HepG2 (cell line): Measurements from ENCODE around the gene DHRS9. TPM values are rescaled to one million over a fixed set of nuclear protein-coding genes. Genes with fewer than 3 reads are reported as not detected.
"Not testable (repeated sequence)": the region's sequence is repeated elsewhere in the genome, so short reads cannot be mapped to it uniquely, and the experiment has no call there.

ENCODE experiments used
- ATAC-seq: fragments of 200-7000 bp; cut with Tn5 transposase; 3 replicates; pipeline ENCODE4 v1.9.1; 2020; ENCODE audit warnings: mild to moderate bottlenecking, moderate library complexity
- BruUV-seq: library from RNA; stranded (reverse); fragments of 400-500 nt; replicated peaks from 2 replicates; lab custom pipeline; 2021; lab: Mats Ljungman, UMichigan
- CTCF ChIA-PET: fragments of 300-600 bp; formaldehyde crosslinking; extraction: SDS; loops from one replicate; lab custom pipeline; 2021; ENCODE audit warnings: low total read pairs, inconsistent platforms, low intra/inter-chr PET ratio; lab: Yijun Ruan, JAX
- POLR2A ChIA-PET: fragments of 350-600 bp; sonication (Branson Sonifier 250); formaldehyde crosslinking; loops from one replicate; lab custom pipeline; 2020; ENCODE audit warnings: antibody characterized with exemption, inconsistent platforms; lab: Yijun Ruan, JAX
- DNase-seq: peaks from one replicate; pipeline ENCODE4 v3.0.0-alpha.2; 2015; ENCODE audit warnings: low spot score
- FAIRE-seq: peaks from 3 replicates; lab custom pipeline; 2011; peaks lifted over from hg19 to GRCh38; lab: Jason Lieb, UNC
- H2AFZ ChIP-seq: one replicate; pipeline ENCODE4 v1.6.1; 2011; ENCODE audit warnings: low read length, inconsistent platforms
- H3K27ac ChIP-seq: fragments of 300-600 bp; 3 replicates; pipeline ENCODE4 v1.8.0; 2011; ENCODE audit warnings: mixed run types, mild to moderate bottlenecking, mixed read lengths, low read length, inconsistent platforms; ENCODE audit not compliant: insufficient read depth; ENCODE audit errors: extremely low read length
- H3K27me3 ChIP-seq, 2 experiments: fragments of 200-600 bp in 1 of 2; 2 replicates in 1 of 2; 3 replicates in 1 of 2; pipeline versions ENCODE4 v1.6.0 to v1.8.0; 2011; ENCODE audit warnings: low read length in 2 of 2, mild to moderate bottlenecking in 2 of 2, moderate library complexity in 2 of 2, inconsistent platforms in 1 of 2; ENCODE audit not compliant: insufficient read depth in 2 of 2, control insufficient read depth in 1 of 2
- H3K36me3 ChIP-seq, 2 experiments: fragments of 200-600 bp in 1 of 2; replicated peaks in 1 of 2; 2 replicates in 1 of 2; 3 replicates in 1 of 2; pipeline versions ENCODE4 v1.5.1 to v1.8.0; 2011; ENCODE audit warnings: low read length in 2 of 2, inconsistent platforms in 1 of 2; ENCODE audit not compliant: insufficient read depth in 2 of 2, control insufficient read depth in 1 of 2
- H3K4me1 ChIP-seq: 2 replicates; pipeline ENCODE4 v1.5.1; 2012; ENCODE audit warnings: low read length, inconsistent platforms; ENCODE audit not compliant: insufficient read depth
- H3K4me2 ChIP-seq: 2 replicates; pipeline ENCODE4 v1.6.0; 2011; ENCODE audit warnings: low read depth, low read length, inconsistent platforms
- H3K4me3 ChIP-seq, 3 experiments: fragments of 200-600 bp in 1 of 3; sonication (generic), shearing (Covaris generic) in 1 of 3; replicated peaks in 1 of 3; 2 replicates each; pipeline ENCODE4 v1.5.1; 2011 to 2016; ENCODE audit warnings: low read length in 3 of 3, inconsistent platforms in 2 of 3, low read depth in 2 of 3, mild to moderate bottlenecking in 2 of 3, control low read depth in 1 of 3, mixed read lengths in 1 of 3; ENCODE audit not compliant: insufficient read depth in 1 of 3
- H3K79me2 ChIP-seq: one replicate; pipeline ENCODE4 v1.6.1; 2011; ENCODE audit warnings: low read length, inconsistent platforms; ENCODE audit not compliant: insufficient read depth
- H3K9ac ChIP-seq: 2 replicates; pipeline ENCODE4 v1.6.0; 2011; ENCODE audit warnings: mild to moderate bottlenecking, low read depth, low read length, inconsistent platforms; ENCODE audit not compliant: insufficient read depth
- H3K9me3 ChIP-seq: 2 replicates; pipeline ENCODE4 v1.5.1; 2012; ENCODE audit warnings: mild to moderate bottlenecking, low read length
- H4K20me1 ChIP-seq: 2 replicates; pipeline ENCODE4 v1.6.0; 2011; ENCODE audit warnings: inconsistent platforms, mild to moderate bottlenecking, low read length, moderate library complexity; ENCODE audit not compliant: insufficient read depth
- WGBS: methylation state at CpG from one replicate; pipeline ENCODE4 v1.1.6; 2017; ENCODE audit warnings: low lambda C conversion rate; 5-methylcytosine and 5-hydroxymethylcytosine counted together
- in situ Hi-C: cut with HindIII; loops from 2 replicates; pipeline ENCODE4 v1.10.0; 2017; ENCODE audit warnings: low pct_unique_long_range_greater_than_20kb; ENCODE audit not compliant: extremely low pct_ligation_motif_present
- intact Hi-C: fragments of 100-400 bp; cut with micrococcal nuclease; formaldehyde crosslinking; loops from one replicate; pipeline ENCODE4 v1.10.0; 2022; ENCODE audit not compliant: unreplicated experiment
- polyA plus RNA-seq, 8 experiments: library from polyadenylated mRNA; depleted of rRNA in 3 of 8; stranded (reverse) in 7 of 8; unstranded in 1 of 8; fragments of >200 nt; fragmentation: Illumina TruSeq in 4 of 8; extraction: Trizol in 4 of 8; gene quantifications; 2 replicates each; pipeline versions ENCODE4 v1.2.1 to v1.2.3, GENCODE V29; 2011 to 2016; ENCODE audit warnings: low read depth in 4 of 8, missing spikeins in 1 of 8, mixed read lengths in 1 of 8; ENCODE audit not compliant: insufficient read depth in 1 of 8
- total RNA-seq, 5 experiments: library from RNA; depleted of rRNA; stranded (reverse); fragments of >200 nt; fragmentation: Illumina TruSeq; extraction: Trizol; gene quantifications; 2 replicates each; pipeline ENCODE4 v1.2.3, GENCODE V29; 2016; ENCODE audit warnings: low read depth in 1 of 5

Gene DHRS9
- total and polyA plus RNA-seq, 2 of the 13 experiments (the other 11 are each of a cell fraction or from before 2014, with no cell fraction given), result not detected

DNA sequence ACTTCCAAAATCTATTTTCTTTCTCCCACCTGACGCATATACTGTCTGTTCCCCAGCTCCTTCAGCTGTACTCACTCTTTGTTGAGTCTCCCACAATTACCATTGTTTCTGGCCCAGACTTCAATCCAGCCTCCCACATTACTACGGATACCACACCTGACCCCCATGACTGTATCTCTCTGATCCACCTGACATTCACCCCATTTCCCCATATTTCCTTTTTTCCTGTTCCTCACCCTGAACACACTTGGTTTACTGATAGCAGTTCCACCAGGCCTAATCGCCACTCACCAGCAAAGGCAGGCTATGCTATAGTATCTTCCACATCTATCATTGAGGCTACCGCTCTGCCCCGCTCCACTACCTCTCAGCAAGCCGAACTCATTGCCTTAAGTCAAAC, 64.9 kb downstream of the DHRS9 start:
- in situ Hi-C loops, H3K4me3 ChIP-seq, DNase-seq, BruUV-seq, H4K20me1 ChIP-seq, H2AFZ ChIP-seq, H3K79me2 ChIP-seq, CTCF ChIA-PET, POLR2A ChIA-PET, H3K27ac ChIP-seq, FAIRE-seq, H3K9ac ChIP-seq, H3K36me3 ChIP-seq, H3K9me3 ChIP-seq, ATAC-seq, H3K4me2 ChIP-seq, intact Hi-C loops, H3K4me1 ChIP-seq: not testable (repeated sequence)
- 45% methylated on average over 6 of the region's 6 CpGs for WGBS
- H3K27me3 ChIP-seq, result peaks cover 0 to 11% of the 10 kb centered on the region in 2 experiments; a peak in 3 of 5 replicates

DNA sequence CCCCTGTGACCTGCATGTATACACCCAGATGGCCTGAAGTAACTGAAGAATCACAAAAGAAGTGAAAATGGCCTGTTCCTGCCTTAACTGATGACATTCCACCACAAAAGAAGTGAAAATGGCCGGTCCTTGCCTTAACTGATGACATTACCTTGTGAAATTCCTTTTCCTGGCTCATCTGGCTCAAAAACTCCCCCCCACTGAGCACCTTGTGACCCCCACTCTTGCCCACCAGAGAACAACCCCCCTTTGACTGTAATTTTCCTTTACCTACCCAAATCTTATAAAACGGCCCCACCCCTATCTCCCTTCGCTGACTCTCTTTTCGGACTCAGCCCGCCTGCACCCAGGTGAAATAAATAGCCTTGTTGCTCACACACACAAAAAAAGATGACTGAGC, 67.1 kb downstream of the DHRS9 start:
- H3K27me3 ChIP-seq, result peaks cover 0 to 18% of the 10 kb centered on the region in 2 experiments; a peak in 3 of 5 replicates
- H4K20me1 ChIP-seq, H3K79me2 ChIP-seq, CTCF ChIA-PET, H3K4me2 ChIP-seq, H3K36me3 ChIP-seq, H3K27ac ChIP-seq, intact Hi-C loops, H2AFZ ChIP-seq, FAIRE-seq, in situ Hi-C loops, H3K9me3 ChIP-seq, H3K4me1 ChIP-seq, DNase-seq, ATAC-seq, POLR2A ChIA-PET, BruUV-seq, H3K9ac ChIP-seq, H3K4me3 ChIP-seq: not testable (repeated sequence)
- WGBS, result 44% methylated on average over 5 of the region's 5 CpGs
